Naive B cell (primary cell): Measurements from ENCODE around the gene MLC1. TPM values are rescaled to one million over a fixed set of nuclear protein-coding genes. Genes with fewer than 3 reads are reported as not detected.
A peak's percentile ranks its signal among the peaks of the same experiment; 100 is the strongest.

ENCODE experiments used
- ATAC-seq, 2 donors: fragments of 150-1000 bp; cut with Tn5 transposase; 2 replicates each; pipeline ENCODE4 v1.10.0; 2021; ENCODE audit warnings: low read depth in 2 of 2, mild to moderate bottlenecking in 2 of 2, moderate library complexity in 2 of 2
- DNase-seq: peaks from one replicate; pipeline ENCODE4 v3.0.0; 2022
- H3K27ac Mint-ChIP-seq, 6 donors: one replicate each; pipeline ENCODE4 v1.8.0; 2020 to 2022; ENCODE audit warnings: mild to moderate bottlenecking in 6 of 6, mixed read lengths in 6 of 6, moderate library complexity in 5 of 6, inconsistent platforms in 2 of 6
- H3K27me3 Mint-ChIP-seq, 3 donors: one replicate each; pipeline ENCODE4 v1.8.0; 2021 to 2022; ENCODE audit warnings: mixed read lengths in 3 of 3, mild to moderate bottlenecking in 1 of 3
- H3K36me3 Mint-ChIP-seq, 2 donors: one replicate each; pipeline ENCODE4 v1.8.0; 2020 to 2022; ENCODE audit warnings: mixed read lengths in 2 of 2, inconsistent platforms in 1 of 2, mild to moderate bottlenecking in 1 of 2
- H3K4me1 Mint-ChIP-seq, 3 donors: one replicate each; pipeline ENCODE4 v1.8.0; 2020 to 2022; ENCODE audit warnings: mixed read lengths in 3 of 3, inconsistent platforms in 1 of 3, mild to moderate bottlenecking in 1 of 3, moderate library complexity in 1 of 3
- H3K4me3 Mint-ChIP-seq, 8 donors: one replicate each; pipeline ENCODE4 v1.8.0; 2020 to 2022; ENCODE audit warnings: mild to moderate bottlenecking in 8 of 8, mixed read lengths in 8 of 8, moderate library complexity in 8 of 8, inconsistent platforms in 2 of 8
- H3K9me3 Mint-ChIP-seq, 7 donors: one replicate each; pipeline ENCODE4 v1.8.0; 2020 to 2022; ENCODE audit warnings: mixed read lengths in 7 of 7, mild to moderate bottlenecking in 5 of 7, inconsistent platforms in 2 of 7, moderate library complexity in 1 of 7
- polyA plus RNA-seq, 6 donors: library from polyadenylated mRNA; unstranded; fragments of 300-500 nt; fragmentation: Illumina TruSeq; gene quantifications; one replicate each; pipeline ENCODE4 v1.2.3, GENCODE V29; 2021; ENCODE audit warnings: low read depth in 6 of 6

MLC1 gene
- under 1 TPM in 3 of 6 donors, not detected in 3; 0.09 to 0.44 (median 0.15) TPM for polyA plus RNA-seq

DNA sequence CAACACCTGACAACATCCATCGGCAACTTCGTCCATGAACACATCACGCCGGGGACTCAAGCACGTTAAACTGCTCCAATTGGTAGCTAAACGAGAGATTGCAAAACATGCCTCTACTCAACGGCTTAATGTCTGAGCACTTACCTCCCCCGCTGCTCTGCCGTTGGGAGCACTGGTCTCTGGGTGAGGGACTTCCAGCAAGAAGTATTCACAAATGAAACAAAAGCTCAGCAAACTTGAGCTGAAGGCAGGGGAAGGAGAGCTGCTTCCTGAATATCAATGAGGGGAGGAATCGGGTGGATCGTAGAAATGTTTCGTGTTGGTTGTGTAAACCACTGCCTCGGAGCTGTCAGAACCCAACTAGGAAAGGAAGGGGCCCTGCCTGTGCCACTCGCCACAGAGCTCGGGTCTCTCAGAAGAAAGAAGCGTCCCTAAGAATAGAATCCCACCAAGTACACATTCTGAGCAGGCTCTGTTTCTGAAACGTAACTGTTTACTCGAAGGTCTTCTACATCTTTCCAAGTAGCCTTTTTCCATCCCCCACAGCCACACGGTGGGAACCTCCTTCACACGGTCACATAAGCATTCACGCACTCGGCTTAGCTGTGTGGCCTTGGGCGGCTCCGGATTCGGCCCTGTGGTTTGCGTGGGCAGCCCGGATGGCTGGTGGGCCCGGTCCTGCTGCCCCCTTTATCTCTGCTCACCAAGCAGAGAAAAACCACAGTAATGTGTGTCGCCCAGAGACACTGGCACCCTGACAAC, at the start of gene MLC1:
Gene MLC1 (minus strand): TSS at position 216 of the 762 bp plus-strand sequence. CDS start 524 bp downstream, outside the sequence.
- Mint-ChIP-seq H3K36me3 (peaks cover 0 to 13% of the 10 kb centered on the region in 2 donors), H3K4me3 (peak within 1 kb of the TSS in 1 of 8 donors; percentile 70), H3K27me3 (peaks cover 11 to 44% (median 38%) of the 10 kb centered on the region in 3 donors), H3K27ac (peak within 1 kb of the TSS in 4 of 6 donors; percentile 6 to 38 (median 22)), H3K9me3 (peaks cover 0 to 18% (median 13%) of the 10 kb centered on the region in 7 donors), H3K4me1 (peaks cover 9 to 11% (median 10%) of the 10 kb centered on the region in 3 donors)
- no peak for ATAC-seq
- DNase-seq, result peak; percentile 3

DNA sequence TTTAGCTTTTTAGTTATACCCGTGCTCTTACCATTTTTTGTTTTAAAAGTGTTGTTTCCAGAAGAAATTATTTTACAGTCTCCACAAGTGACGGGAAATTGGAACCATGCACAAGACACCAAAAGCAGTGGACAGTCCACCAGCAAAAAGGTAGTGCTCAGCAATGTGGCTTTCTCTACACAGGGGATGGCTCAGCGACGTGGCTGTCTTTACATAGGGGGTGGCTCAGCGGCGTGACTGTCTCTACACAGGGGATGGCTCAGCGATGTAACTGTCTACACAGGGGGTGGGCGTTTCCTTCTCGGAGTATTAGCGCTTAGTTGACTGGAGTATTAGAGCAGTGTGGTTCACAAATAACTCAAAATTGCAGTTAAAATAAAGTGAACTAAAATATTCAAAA, 49.3 kb upstream of the MLC1 start:
- Mint-ChIP-seq H3K27ac (no peak overlapping the region), H3K4me1 (no peaks in the 10 kb centered on the region), H3K9me3 (peaks cover 0 to 4% (median 0%) of the 10 kb centered on the region in 7 donors), H3K27me3 (peaks cover 10 to 38% (median 26%) of the 10 kb centered on the region in 3 donors), H3K36me3 (peaks cover 0 to 3% of the 10 kb centered on the region in 2 donors), H3K4me3 (peak overlapping the region in 1 of 8 donors; percentile 25)
- ATAC-seq (no peak), DNase-seq (no peak)

DNA sequence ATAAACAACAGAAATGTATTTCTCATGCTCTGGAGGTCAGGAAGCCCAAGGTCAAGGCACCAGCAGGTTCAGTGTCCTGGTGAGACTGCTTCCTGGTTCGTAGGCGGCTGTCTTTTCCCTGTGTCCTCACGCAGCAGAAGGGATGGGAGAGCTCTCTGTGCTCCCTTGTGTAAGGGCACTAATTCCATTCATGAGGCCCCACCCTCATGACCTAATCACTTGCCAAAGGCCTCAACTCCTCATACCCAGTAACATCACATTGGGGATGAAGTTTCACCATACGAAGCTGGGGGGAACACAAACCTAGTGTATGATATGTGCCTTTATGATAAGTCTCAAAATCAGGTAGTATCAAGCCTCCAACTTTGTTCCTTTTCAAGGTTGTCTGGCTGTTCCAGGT, 46.7 kb upstream of the MLC1 start:
- peaks cover 16 to 46% (median 29%) of the 10 kb centered on the region in 3 donors for H3K27me3 Mint-ChIP-seq
- H3K9me3 Mint-ChIP-seq, result peaks cover 0 to 4% (median 0%) of the 10 kb centered on the region in 7 donors
- no peak overlapping the region for H3K27ac Mint-ChIP-seq
- no peak for ATAC-seq
- DNase-seq, result no peak
- peaks cover 0 to 3% of the 10 kb centered on the region in 2 donors for H3K36me3 Mint-ChIP-seq
- H3K4me3 Mint-ChIP-seq, result no peak overlapping the region
- no peaks in the 10 kb centered on the region for H3K4me1 Mint-ChIP-seq

DNA sequence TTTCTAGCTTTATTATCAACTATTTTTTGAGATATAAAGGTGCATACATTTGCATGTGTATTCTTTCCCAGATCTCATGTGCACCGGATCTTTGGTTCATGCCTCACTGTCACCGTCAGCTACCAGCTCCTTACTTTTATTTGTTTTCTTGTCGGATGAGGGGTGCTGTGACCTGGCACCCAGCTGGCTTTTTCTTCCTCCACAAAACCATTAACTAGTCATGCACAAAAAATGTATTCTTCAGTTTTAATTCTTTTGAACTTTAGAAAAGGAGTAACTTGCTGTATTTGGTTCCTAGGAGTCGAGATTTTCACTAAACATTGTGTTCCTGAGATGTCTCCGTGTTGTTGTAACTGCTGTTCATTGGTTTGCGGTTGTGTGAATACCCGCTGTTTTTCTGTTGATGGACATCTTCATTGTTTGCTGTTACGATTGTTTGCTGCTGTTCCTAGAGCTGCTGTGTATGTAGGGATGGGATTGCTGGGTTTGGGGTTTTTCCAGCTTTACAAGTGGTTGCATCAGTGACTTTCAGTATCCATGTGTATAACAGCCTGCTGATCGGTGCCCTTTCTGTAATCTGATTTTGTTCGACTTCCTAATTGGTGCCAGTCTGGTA, 44.0 kb upstream of the MLC1 start:
- Mint-ChIP-seq H3K27me3 (peaks cover 17 to 39% (median 31%) of the 10 kb centered on the region in 3 donors), H3K4me3 (no peak overlapping the region), H3K27ac (no peak overlapping the region), H3K4me1 (no peaks in the 10 kb centered on the region), H3K9me3 (peaks cover 0 to 10% (median 3%) of the 10 kb centered on the region in 7 donors), H3K36me3 (peaks cover 3 to 10% of the 10 kb centered on the region in 2 donors)
- ATAC-seq, result no peak
- no peak for DNase-seq

DNA sequence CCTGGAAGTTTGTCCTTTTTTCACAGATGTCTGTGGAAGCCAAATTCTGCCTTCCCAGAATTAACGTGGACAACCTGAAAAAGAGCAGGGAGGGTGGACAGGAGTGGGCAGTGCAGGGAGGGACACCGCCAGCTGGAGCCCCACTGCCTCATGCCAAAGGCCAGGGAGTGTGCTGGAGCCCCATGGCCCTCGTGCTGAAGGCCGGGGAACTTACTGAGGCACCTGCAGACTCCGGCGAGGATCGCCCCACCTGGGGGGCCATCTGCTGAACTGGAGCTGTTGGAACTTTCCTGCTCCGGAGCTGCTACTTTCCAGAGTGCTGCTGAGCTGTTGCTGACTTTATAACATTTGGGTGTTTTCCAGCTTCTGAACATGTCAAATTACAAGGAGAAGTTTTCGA, 39.8 kb upstream of the MLC1 start:
- ATAC-seq (no peak), DNase-seq (no peak)
- H3K4me1 Mint-ChIP-seq, result no peaks in the 10 kb centered on the region
- H3K27ac Mint-ChIP-seq, result peak overlapping the region in 1 of 6 donors; percentile 48
- peaks cover 16 to 34% (median 28%) of the 10 kb centered on the region in 3 donors for H3K27me3 Mint-ChIP-seq
- peaks cover 5 to 19% of the 10 kb centered on the region in 2 donors for H3K36me3 Mint-ChIP-seq
- H3K4me3 Mint-ChIP-seq, result no peak overlapping the region
- H3K9me3 Mint-ChIP-seq, result peaks cover 8 to 34% (median 21%) of the 10 kb centered on the region in 7 donors

DNA sequence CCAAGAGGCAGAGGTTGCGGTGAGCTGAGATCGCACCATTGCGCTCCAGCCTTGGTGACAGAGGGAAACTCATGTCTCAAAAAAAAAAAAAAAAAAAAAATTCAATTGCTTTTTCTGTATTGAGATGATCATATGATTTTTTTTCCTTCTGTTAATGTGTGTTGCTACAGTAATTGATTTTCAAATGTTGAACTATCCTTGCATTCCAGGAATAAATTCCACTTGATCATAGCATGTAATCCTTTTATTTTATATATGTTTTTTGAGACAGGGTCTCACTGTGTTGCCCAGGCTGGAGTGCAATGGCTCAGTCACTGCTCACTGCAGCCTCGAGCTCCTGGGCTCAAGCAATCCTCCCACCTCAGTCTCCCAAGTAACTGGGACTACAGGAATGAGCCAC, 37.9 kb upstream of the MLC1 start:
- Mint-ChIP-seq H3K36me3 (peaks cover 5 to 19% of the 10 kb centered on the region in 2 donors), H3K27ac (no peak overlapping the region), H3K4me3 (no peak overlapping the region), H3K9me3 (peaks cover 8 to 34% (median 21%) of the 10 kb centered on the region in 7 donors), H3K27me3 (peaks cover 16 to 28% (median 27%) of the 10 kb centered on the region in 3 donors), H3K4me1 (no peaks in the 10 kb centered on the region)
- DNase-seq, result no peak
- ATAC-seq, result no peak

DNA sequence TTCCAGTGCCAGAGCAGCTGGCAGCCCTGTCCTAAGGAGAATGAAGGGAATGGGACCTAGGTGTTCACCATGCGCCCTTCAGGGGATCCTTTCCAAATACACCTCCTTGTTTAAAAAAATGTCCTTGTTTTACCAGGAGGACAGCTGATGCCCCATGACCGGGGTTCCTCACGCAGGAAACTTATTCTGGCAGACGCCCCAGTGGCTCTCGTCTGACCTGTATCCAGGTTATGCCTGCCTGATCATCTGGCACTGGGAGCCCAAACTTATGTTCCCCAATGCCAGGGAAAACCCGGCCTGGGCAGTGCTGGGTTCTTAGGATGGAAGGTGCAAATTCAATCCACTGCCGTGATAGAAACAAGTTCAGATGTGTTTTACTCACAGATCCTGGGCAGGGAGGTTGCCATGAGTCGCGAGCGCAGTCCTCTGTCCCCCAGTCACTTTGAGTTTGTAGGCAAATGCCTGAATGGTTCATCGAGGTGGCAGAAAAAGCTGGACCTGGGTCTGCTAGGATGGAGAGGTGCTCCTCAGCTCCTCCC, 36.0 kb upstream of the MLC1 start:
- H3K27ac Mint-ChIP-seq, result no peak overlapping the region
- H3K9me3 Mint-ChIP-seq, result peaks cover 8 to 34% (median 21%) of the 10 kb centered on the region in 7 donors

DNA sequence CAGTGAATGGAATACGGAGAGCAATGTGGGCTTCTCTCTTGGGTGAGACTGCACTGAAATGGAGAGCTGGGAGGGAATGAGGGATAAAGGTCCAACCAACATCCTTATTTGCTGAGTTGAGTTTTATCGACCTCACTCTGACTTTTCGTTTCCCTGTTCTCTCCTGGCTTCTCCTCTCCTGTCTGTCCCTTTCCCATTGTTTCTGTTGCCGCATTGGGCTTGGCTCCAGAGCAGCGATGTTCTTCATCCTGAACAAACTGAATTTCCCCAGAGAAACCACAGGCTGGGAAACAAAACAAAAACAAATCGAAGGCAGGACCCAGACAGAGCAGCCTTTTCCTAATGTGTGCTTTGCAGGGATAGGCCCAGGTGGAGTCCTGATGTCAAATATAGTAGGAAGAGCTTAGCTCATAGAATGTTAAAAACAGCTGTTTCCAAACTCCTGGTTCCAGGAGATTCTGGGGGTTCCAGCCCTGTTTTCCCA, 34.6 kb upstream of the MLC1 start:
- no peak overlapping the region for H3K4me3 Mint-ChIP-seq
- H3K4me1 Mint-ChIP-seq, result no peaks in the 10 kb centered on the region
- peaks cover 5 to 14% of the 10 kb centered on the region in 2 donors for H3K36me3 Mint-ChIP-seq
- H3K27ac Mint-ChIP-seq, result no peak overlapping the region
- H3K27me3 Mint-ChIP-seq, result peaks cover 5 to 35% (median 14%) of the 10 kb centered on the region in 3 donors
- ATAC-seq, result no peak
- H3K9me3 Mint-ChIP-seq, result peaks cover 8 to 32% (median 21%) of the 10 kb centered on the region in 7 donors
- DNase-seq, result no peak

More for the DNA sequence above, 36.0 kb upstream of the MLC1 start:
- ATAC-seq, result no peak
- Mint-ChIP-seq H3K36me3 (peaks cover 5 to 19% of the 10 kb centered on the region in 2 donors), H3K4me3 (peak overlapping the region in 1 of 8 donors; percentile 10), H3K4me1 (no peaks in the 10 kb centered on the region), H3K27me3 (peaks cover 5 to 27% (median 20%) of the 10 kb centered on the region in 3 donors)
- no peak for DNase-seq

DNA sequence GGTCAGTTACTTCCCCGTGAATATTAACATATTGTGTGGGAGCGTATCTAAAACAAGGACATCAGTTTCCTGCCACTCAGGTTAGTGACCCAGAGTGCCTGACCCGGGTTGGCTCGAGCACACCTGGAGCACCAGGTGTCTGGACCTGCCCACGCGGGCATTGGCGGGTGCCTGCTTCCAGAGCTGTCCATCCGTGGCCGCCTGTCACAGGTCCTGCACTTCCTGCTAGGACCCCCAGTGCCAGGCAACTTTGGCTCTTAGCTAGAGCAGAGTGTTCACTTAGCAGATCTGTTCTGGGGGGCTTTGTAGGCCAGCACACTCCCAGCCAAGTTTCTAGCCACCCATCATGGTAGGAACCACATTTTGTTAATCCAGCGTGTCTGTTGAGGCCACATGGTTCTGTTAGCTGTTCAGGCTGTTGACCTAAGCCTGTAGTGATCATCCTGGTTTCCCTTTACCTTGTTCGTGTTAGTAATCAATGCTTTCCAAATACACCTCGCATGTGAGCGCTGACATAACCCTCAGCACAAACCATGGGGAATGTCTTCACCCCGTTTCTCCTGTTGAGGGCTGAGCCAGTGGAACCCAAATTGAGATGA, 34.0 kb upstream of the MLC1 start:
- peaks cover 5 to 38% (median 14%) of the 10 kb centered on the region in 3 donors for H3K27me3 Mint-ChIP-seq
- H3K4me3 Mint-ChIP-seq, result no peak overlapping the region
- no peaks in the 10 kb centered on the region for H3K4me1 Mint-ChIP-seq
- peaks cover 5 to 28% (median 21%) of the 10 kb centered on the region in 7 donors for H3K9me3 Mint-ChIP-seq
- peak overlapping the region in 1 of 6 donors; percentile 37 for H3K27ac Mint-ChIP-seq
- ATAC-seq (no peak), DNase-seq (no peak)
- H3K36me3 Mint-ChIP-seq, result peaks cover 5 to 9% of the 10 kb centered on the region in 2 donors

DNA sequence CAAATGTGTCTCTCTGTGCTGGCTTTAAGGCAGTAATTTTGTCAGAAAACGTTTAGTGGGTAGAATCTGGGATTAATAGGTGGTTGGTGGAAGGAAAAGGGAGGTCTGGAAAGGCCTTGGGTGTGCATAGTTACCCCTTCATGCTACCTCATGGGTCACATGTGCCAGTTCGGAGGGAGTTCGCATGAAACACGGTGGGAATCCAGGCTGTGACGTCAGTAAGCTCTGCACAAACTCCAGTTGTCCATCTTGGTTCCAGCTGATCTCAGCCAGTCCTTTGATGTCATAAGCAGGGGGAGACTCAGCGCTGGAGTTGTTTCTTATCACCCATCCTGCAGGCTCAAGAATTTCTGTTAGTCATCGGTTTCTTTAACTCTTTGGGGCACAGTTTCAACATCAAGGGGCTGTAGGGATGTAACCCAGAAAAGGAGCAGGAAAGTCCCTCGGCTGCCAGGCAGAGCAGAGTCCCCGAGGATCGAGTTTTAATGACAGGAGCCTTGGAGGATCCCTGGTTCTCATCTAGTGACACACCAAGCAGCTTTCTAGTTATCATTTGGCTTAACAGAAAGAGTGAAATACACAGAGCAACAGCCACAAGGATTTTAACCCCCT, 33.4 kb upstream of the MLC1 start:
- H3K4me3 Mint-ChIP-seq, result no peak overlapping the region
- H3K4me1 Mint-ChIP-seq, result no peaks in the 10 kb centered on the region
- H3K9me3 Mint-ChIP-seq, result peaks cover 0 to 22% (median 16%) of the 10 kb centered on the region in 7 donors
- H3K36me3 Mint-ChIP-seq, result peaks cover 3% of the 10 kb centered on the region in 2 donors
- DNase-seq (no peak), ATAC-seq (no peak)
- H3K27ac Mint-ChIP-seq, result no peak overlapping the region
- peaks cover 5 to 32% (median 14%) of the 10 kb centered on the region in 3 donors for H3K27me3 Mint-ChIP-seq

DNA sequence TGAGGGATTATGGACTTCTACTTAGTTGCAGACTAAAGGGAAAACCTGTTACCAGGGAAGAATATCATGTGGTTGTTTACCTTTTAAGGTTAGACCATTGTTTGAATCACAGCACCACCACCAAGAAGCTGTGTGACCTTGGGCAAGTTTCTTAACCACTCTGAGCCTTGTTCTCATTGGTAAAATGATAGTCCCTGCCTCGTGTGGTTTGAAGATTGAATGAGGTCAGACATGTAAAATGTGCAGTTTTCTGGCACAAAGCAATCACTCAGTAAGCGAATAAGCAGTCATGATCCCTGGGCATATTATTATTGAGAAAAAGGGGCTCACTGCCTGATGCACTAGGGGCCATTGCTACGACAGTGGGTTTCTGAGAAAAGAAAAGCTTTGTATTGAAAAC, 32.9 kb upstream of the MLC1 start:
- no peak overlapping the region for H3K27ac Mint-ChIP-seq
- H3K4me3 Mint-ChIP-seq, result no peak overlapping the region
- H3K36me3 Mint-ChIP-seq, result no peaks in the 10 kb centered on the region
- DNase-seq, result no peak
- peaks cover 0 to 17% (median 12%) of the 10 kb centered on the region in 7 donors for H3K9me3 Mint-ChIP-seq
- H3K27me3 Mint-ChIP-seq, result peaks cover 9 to 34% (median 16%) of the 10 kb centered on the region in 3 donors
- ATAC-seq, result no peak
- no peaks in the 10 kb centered on the region for H3K4me1 Mint-ChIP-seq

DNA sequence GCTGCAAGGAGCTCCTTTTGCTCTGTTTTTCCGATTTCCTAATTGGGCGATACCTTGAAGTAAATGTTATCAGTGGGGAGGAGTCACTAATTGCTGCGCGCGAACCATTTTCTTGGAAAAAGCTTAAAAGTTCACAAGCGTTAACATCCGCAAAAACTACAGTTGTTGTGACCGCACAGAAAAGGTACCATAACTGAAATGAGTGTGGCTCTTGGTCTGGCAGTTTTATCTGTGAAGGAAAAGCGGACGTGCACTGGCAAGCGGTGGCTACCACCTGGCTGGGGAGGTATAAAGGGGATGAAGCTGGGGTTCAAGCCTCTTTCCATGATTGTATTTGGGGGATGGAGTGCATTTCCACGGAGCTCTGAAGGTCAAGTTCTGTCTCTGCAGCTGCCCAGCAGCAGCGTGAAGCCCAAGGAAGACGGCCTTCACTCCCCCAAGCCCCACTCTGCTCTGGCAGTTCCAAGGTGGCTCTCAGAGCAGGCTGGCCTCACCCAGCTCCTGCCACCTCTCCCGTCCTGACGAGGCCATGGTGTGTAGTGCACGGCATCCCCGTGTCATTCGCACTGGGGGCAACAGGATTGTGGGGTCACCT, 32.0 kb upstream of the MLC1 start:
- peaks cover 0 to 9% (median 6%) of the 10 kb centered on the region in 7 donors for H3K9me3 Mint-ChIP-seq
- H3K27ac Mint-ChIP-seq, result no peak overlapping the region
- H3K4me1 Mint-ChIP-seq, result peaks cover 0 to 5% (median 0%) of the 10 kb centered on the region in 3 donors
- peaks cover 16 to 42% (median 25%) of the 10 kb centered on the region in 3 donors for H3K27me3 Mint-ChIP-seq
- no peak overlapping the region for H3K4me3 Mint-ChIP-seq
- H3K36me3 Mint-ChIP-seq, result no peaks in the 10 kb centered on the region
- no peak for DNase-seq
- ATAC-seq, result no peak
